Pericardium fibroblast (primary cell): ENCODE results near the gene NCEH1. TPM values are rescaled to one million over a fixed set of nuclear protein-coding genes. Genes with fewer than 3 reads are reported as not detected.

Source experiments
- total RNA-seq: library from RNA; depleted of rRNA; stranded (reverse); fragments of >200 nt; gene quantifications from 2 replicates; pipeline ENCODE4 v1.2.3, GENCODE V29; 2015

The NCEH1 gene, protein sequence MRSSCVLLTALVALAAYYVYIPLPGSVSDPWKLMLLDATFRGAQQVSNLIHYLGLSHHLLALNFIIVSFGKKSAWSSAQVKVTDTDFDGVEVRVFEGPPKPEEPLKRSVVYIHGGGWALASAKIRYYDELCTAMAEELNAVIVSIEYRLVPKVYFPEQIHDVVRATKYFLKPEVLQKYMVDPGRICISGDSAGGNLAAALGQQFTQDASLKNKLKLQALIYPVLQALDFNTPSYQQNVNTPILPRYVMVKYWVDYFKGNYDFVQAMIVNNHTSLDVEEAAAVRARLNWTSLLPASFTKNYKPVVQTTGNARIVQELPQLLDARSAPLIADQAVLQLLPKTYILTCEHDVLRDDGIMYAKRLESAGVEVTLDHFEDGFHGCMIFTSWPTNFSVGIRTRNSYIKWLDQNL
- total RNA-seq = 1.4 and 2.1 TPM in 2 replicates

DNA sequence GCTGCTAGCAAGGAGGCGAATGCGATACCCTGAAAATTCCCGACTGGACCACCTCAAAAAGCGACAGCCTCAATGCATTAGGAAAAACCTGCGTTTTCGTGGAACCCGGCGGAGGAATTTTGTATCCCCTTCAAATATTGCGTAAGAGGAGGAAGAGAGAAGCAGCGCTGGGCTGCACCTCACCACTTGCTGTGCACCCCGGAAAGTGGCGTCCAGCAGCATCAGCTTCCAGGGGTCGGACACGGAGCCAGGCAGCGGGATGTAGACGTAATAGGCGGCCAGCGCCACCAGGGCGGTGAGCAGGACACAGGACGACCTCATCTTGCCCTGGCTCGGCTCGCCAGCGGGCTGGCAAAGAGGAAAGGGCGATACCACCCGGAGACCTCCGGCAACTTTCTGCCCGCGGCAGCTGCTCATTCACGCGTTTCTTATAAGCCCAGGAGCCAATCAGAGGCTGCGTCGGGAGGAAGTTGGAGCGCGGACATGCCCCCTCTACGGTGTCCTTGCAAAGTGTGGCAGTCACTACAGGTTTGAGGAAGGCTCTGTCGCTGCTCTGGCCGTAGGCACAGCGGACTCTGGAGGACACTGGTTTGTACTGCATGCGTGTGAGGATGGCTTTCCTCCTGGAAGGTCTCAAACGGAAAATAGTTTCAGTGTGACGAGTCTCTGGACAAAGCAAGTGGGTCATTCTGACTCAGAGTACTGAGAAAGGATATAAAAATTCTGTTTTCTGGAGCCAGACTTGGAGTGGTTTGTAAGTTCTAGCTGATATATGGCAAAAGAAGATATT lies at the start of gene NCEH1:
Gene NCEH1 (minus strand): TSS at position 404 of the 790 bp plus-strand sequence. CDS start 83 bp downstream, at position 321.

DNA sequence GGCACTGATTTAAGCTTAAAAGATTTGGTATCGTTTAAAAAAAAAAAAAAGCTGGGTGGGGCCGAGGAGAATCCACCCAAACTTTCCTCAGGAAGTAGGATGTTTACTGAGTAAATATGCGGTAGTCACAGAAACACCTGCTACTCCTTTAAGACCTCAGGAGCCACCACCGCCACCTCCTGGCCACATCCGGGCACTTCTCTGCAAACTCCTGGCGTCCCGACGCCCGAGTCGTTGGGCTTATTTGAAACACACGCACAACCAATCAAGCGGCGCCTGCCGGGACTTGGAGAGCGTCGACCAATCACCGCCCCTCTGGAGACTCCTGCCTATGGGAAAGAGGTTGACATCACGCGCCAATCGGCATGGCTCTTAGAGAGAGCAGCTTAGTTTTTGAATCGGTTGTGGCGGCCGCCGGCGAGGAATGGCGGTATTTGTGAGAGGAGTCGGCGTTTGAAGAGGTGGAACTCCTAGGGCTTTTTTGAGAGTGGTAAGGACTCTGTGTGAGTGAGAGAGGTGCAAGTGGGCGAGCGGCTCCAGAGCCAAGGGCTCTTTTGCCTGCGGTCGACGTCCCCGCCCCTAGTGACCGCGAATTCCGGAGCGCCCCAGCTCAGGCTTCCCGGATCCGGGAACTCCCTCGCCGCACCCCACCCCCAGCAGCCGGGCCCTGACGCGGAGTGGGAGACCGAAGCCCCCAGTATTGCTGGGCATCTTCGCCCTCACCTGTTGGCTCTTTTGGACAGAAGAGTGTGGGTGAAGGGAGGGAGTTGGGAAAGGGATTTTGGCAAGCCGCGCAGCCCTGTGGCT lies 39.7 kb upstream of the NCEH1 start, which contains the start of gene ECT2:
Gene ECT2 (plus strand): TSS at position 359 of the 807 bp plus-strand sequence. CDS start 3,805 bp downstream, outside the sequence.

Other genes starting within 250 kb of the NCEH1 start
- not detected in 2 replicates for gene TNFSF10, start 187.6 kb downstream of the NCEH1 start, total RNA-seq
- gene ECT2, start 39.7 kb upstream of the NCEH1 start, total RNA-seq = 6.0 and 6.9 TPM in 2 replicates